Bronchial epithelial cell (primary cell): ENCODE results near the gene ZNHIT6. TPM values are rescaled to one million over a fixed set of nuclear protein-coding genes. Genes with fewer than 3 reads are reported as not detected.
A peak's percentile ranks its signal among the peaks of the same experiment; 100 is the strongest.

Experiments
- DNase-seq: peaks from one replicate; pipeline ENCODE4 v3.0.0-alpha.2; 2010; ENCODE audit warnings: low read depth
- FAIRE-seq: peaks from 2 replicates; lab custom pipeline; 2011; peaks lifted over from hg19 to GRCh38; lab: Jason Lieb, UNC
- H3K27me3 ChIP-seq: 2 replicates; pipeline ENCODE4 v1.5.1; 2011; ENCODE audit warnings: low read length; ENCODE audit not compliant: control insufficient read depth, insufficient read depth
- H3K36me3 ChIP-seq: 2 replicates; pipeline ENCODE4 v1.5.1; 2011; ENCODE audit warnings: low read length; ENCODE audit not compliant: control insufficient read depth, insufficient read depth
- H3K4me3 ChIP-seq: 2 replicates; pipeline ENCODE4 v1.5.1; 2011; ENCODE audit warnings: mild to moderate bottlenecking, low read depth, low read length, control low read depth
- total RNA-seq: library from RNA; depleted of rRNA; stranded (reverse); fragments of >200 nt; gene quantifications from 2 replicates; pipeline ENCODE4 v1.2.1, GENCODE V29; 2014
- TF ChIP-seq, protein P1 (sequence below): IDR thresholded peaks from 2 replicates; pipeline ENCODE4 v1.5.1; 2011; ENCODE audit warnings: mild to moderate bottlenecking, moderate library complexity, low read length, control low read depth, inconsistent platforms; ENCODE audit not compliant: insufficient read depth, severe bottlenecking

The ZNHIT6 gene
- total RNA-seq, 1 donor from 2014 or later, result 6.1 TPM

DNA sequence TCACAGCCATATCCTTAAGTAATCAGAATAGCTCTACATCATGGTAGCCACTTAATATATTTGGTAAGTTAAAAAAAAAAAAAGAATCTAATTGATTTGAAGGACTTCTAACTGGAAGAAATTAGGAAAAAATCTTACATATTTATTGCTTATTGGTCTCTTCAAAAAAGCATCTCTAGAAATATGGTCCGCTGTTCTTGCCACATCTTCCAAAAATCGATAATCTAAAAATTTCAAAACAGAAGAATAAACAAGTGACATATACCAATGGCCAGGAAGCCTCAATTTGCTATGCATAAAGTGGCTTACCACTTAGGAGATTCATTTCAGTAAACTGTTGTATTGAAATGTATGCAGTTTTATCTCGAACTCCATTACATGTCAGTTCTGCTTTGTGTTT is 2.3 kb downstream of the ZNHIT6 start:
- no peaks in the 10 kb centered on the region for H3K27me3 ChIP-seq
- TF ChIP-seq, protein P1, sequence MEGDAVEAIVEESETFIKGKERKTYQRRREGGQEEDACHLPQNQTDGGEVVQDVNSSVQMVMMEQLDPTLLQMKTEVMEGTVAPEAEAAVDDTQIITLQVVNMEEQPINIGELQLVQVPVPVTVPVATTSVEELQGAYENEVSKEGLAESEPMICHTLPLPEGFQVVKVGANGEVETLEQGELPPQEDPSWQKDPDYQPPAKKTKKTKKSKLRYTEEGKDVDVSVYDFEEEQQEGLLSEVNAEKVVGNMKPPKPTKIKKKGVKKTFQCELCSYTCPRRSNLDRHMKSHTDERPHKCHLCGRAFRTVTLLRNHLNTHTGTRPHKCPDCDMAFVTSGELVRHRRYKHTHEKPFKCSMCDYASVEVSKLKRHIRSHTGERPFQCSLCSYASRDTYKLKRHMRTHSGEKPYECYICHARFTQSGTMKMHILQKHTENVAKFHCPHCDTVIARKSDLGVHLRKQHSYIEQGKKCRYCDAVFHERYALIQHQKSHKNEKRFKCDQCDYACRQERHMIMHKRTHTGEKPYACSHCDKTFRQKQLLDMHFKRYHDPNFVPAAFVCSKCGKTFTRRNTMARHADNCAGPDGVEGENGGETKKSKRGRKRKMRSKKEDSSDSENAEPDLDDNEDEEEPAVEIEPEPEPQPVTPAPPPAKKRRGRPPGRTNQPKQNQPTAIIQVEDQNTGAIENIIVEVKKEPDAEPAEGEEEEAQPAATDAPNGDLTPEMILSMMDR, result no peak
- peaks cover 5% of the 10 kb centered on the region for H3K36me3 ChIP-seq
- DNase-seq (no peak), FAIRE-seq (no peak)
- H3K4me3 ChIP-seq, result no peak overlapping the region

DNA sequence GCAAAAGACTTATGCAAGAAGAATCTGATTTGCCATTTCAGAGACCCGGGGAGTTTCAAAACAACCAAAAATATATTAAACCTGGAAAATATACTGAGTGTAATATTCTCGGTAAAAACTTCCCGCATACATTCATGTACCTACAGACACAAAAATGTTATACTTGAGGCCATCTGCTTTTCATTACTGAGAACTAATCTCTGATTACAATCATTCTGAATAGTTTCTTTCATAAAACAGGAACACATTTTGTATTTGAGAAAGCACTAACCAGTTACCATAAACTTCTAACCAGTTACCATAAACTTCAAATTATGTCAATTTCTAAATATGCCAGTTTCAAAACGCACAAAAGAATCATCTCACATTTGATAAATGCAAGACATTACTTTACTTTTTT is 7.8 kb downstream of the ZNHIT6 start:
- Histone ChIP-seq H3K4me3 (no peak overlapping the region), H3K36me3 (peaks cover 5% of the 10 kb centered on the region), H3K27me3 (no peaks in the 10 kb centered on the region)
- TF ChIP-seq, protein P1, result no peak
- DNase-seq, result no peak
- FAIRE-seq, result no peak

- no peak for DNase-seq
- no peaks in the 10 kb centered on the region for H3K27me3 ChIP-seq
- H3K4me3 ChIP-seq, result no peak overlapping the region
- H3K36me3 ChIP-seq, result peaks cover 5% of the 10 kb centered on the region
- TF ChIP-seq, protein P1, result no peak
- FAIRE-seq, result no peak
Measured at GRCh38 chr1:85697895-85698294, 10.3 kb downstream of the ZNHIT6 start.

DNA sequence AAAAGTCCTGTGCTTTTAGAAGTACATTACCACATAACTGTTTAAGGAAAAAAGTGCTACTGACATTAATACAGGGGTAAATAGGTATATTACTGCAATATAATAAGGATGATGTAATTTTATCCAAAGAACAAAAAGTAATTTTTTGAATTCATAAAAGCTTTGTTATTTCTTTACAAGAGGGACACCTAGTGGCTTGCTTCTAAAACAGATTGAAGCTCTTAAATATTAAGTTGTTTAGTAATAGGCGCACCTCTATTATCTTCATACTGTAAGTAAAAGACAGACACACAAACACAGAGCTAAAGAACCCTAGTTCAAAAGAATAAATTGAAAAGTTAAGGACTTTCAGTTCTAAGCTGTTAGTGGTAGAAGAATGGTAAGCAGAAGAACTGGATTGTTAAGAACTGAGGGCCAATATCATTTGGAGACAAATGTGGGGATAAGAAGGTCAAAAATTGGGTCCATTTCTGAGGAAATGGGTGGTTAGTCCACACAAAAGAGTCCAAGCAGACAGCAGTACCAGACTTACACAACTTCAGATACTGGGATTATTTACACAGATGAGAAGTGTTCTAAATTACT is 15.4 kb downstream of the ZNHIT6 start:
- no peak overlapping the region for H3K4me3 ChIP-seq
- FAIRE-seq, result no peak
- TF ChIP-seq, protein P1, result peak; percentile 15
- peak; percentile 66 for DNase-seq
- H3K36me3 ChIP-seq, result peaks cover 1% of the 10 kb centered on the region
- H3K27me3 ChIP-seq, result no peaks in the 10 kb centered on the region

GRCh38 chr1:85689775-85690404 is 18.3 kb downstream of the ZNHIT6 start:
- TF ChIP-seq, protein P1, result no peak
- Histone ChIP-seq H3K4me3 (no peak overlapping the region), H3K27me3 (no peaks in the 10 kb centered on the region), H3K36me3 (peaks cover 1% of the 10 kb centered on the region)
- no peak for FAIRE-seq
- DNase-seq, result no peak
